SKM-1 (cell line): Measurements from ENCODE around the gene DACT2.
"Not testable (repeated sequence)": the region's sequence is repeated elsewhere in the genome, so short reads cannot be mapped to it uniquely, and the experiment has no call there.

Source experiments
- DNase-seq: peaks from one replicate; lab custom pipeline; 2025; ENCODE audit not compliant: unreplicated experiment; lab: John Stamatoyannopoulos, UW

Gene DACT2

GRCh38 chr6:168305096-168305749, 14.4 kb downstream of the DACT2 start:
- no peak for DNase-seq

GRCh38 chr6:168304752-168305015, 14.9 kb downstream of the DACT2 start:
- DNase-seq: no peak

- DNase-seq: no peak
These were observed 15.4 kb downstream of the DACT2 start for GRCh38 chr6:168303982-168304751.

GRCh38 chr6:168302534-168302933, 17.0 kb downstream of the DACT2 start:
- DNase-seq: no peak

GRCh38 chr6:168301648-168302398, 17.8 kb downstream of the DACT2 start:
- DNase-seq: no peak

GRCh38 chr6:168300975-168301647, 18.5 kb downstream of the DACT2 start:
- no peak for DNase-seq

- no peak for DNase-seq
These were observed 19.8 kb downstream of the DACT2 start for GRCh38 chr6:168299541-168300511.

- DNase-seq: no peak
These were observed 21.9 kb downstream of the DACT2 start for GRCh38 chr6:168297643-168298042.

GRCh38 chr6:168294901-168295300, 24.7 kb downstream of the DACT2 start:
- no peak for DNase-seq

- no peak for DNase-seq
These were observed 25.7 kb downstream of the DACT2 start for GRCh38 chr6:168293636-168294530.

GRCh38 chr6:168292826-168293225, 26.8 kb downstream of the DACT2 start:
- no peak for DNase-seq

- no peak for DNase-seq
These were observed 28.1 kb downstream of the DACT2 start for GRCh38 chr6:168291450-168291849.

- no peak for DNase-seq
These were observed 29.5 kb downstream of the DACT2 start for GRCh38 chr6:168290095-168290494.

- no peak for DNase-seq
These were observed 30.0 kb downstream of the DACT2 start for GRCh38 chr6:168289571-168289962.

GRCh38 chr6:168288781-168289570, 30.6 kb downstream of the DACT2 start:
- DNase-seq: no peak

- not testable (repeated sequence) for DNase-seq
These were observed 32.1 kb downstream of the DACT2 start for GRCh38 chr6:168287460-168287859.

GRCh38 chr6:168286771-168287446, 32.7 kb downstream of the DACT2 start:
- not testable (repeated sequence) for DNase-seq

- DNase-seq: no peak
These were observed 33.5 kb downstream of the DACT2 start for GRCh38 chr6:168286116-168286515.
